GM23248 (cell line): Measurements from ENCODE around the gene PGA3.
"Not testable (repeated sequence)": the region's sequence is repeated elsewhere in the genome, so short reads cannot be mapped to it uniquely, and the experiment has no call there.

Source experiments
- EZH2 ChIP-seq: fragments of 200-600 bp; sonication (generic); IDR thresholded peaks from 2 replicates; pipeline ENCODE4 v1.6.1; 2018; ENCODE audit warnings: antibody characterized with exemption, mild to moderate bottlenecking; ENCODE audit not compliant: insufficient read depth, poor library complexity, severe bottlenecking
- EZH2phosphoT487 ChIP-seq: fragments of 200-600 bp; sonication (generic); IDR thresholded peaks from 2 replicates; pipeline ENCODE4 v1.6.1; 2018; ENCODE audit warnings: antibody characterized with exemption, moderate library complexity, mild to moderate bottlenecking, low read depth; ENCODE audit not compliant: insufficient read depth

GRCh38 chr11:61203873-61204272, 558 bp downstream of the PGA3 start:
- TF ChIP-seq EZH2, EZH2phosphoT487: not testable (repeated sequence)
